ENCODE results near the gene KDM1B. TPM values are rescaled to one million over a fixed set of nuclear protein-coding genes. Genes with fewer than 3 reads are reported as not detected.

The KDM1B gene
- total and polyA plus RNA-seq, 2 of the 8 experiments (the other 6 are each of a cell fraction or from before 2014, with no cell fraction given) = 3.7 to 7.5 TPM

DNA sequence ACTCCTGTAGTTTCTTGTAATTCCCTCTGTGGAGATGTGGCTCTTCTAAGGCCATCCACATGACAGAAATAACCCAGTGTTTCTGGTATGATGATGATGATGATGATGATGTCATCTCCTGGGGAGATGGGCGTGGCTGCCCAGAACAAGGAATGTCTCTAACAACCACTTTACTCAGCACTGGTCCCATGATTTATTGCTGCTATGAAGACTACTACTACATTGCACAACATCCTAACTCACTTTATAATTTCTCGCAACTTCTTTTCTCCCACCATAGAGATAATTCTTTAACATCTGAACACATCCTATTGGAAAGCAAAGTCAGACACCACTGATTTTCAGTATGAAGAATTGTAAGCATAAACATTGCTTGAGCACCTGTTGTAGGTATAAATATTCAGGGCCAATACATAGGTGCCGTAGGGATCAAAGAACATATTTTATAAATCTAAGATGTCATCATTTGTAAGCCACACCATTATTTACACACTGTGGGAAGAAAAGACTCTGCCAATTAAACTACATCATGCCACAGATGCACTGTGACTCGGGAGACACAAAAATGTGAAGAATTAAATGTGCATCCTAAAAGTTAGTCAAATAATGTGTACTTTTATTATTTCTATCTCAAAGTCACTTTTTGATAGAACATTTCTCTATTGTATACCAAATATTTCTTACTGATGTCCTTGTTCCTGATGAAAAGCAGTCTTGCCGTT, 6.8 kb upstream of the KDM1B start:
- Histone ChIP-seq H2BK12ac (ENCODE audit: low read depth, low read length) (no peak overlapping the region), H3K23me2 (ENCODE audit: low read depth, low read length) (no peaks in the 10 kb centered on the region), H3K4ac (replicated peaks; ENCODE audit: insufficient read length, low read depth, low read length) (no peak overlapping the region), H3K4me2 (ENCODE audit: insufficient read depth in 1 of 2, low read depth in 2 of 2, low read length in 2 of 2) (no peak overlapping the region), H4K91ac (replicated peaks; ENCODE audit: insufficient read length, low read length) (no peak overlapping the region), H2BK15ac (ENCODE audit: low read length) (no peak overlapping the region), H2BK120ac (replicated peaks; ENCODE audit: low read depth, low read length) (no peak overlapping the region), H3K9ac (replicated peaks in 1 of 4; ENCODE audit: extremely low read depth in 1 of 4, low read depth in 3 of 4, low read length in 3 of 4) (no peak overlapping the region), H3K27ac (ENCODE audit: low read depth, low read length) (no peak overlapping the region), H3K36me3 (ENCODE audit: control insufficient read depth in 2 of 4, insufficient read depth in 4 of 4, low read length in 3 of 4) (peaks cover 0 to 12% (median 0%) of the 10 kb centered on the region in 4 experiments; a peak in 4 of 8 replicates), H3K56ac (replicated peaks; ENCODE audit: insufficient read length, low read depth, low read length) (no peak overlapping the region), H4K20me1 (replicated peaks in 1 of 2; ENCODE audit: control insufficient read depth in 1 of 2, insufficient read depth in 2 of 2, low read length in 2 of 2) (no peaks in the 10 kb centered on the region), H2AK5ac (ENCODE audit: low read depth, low read length) (no peak overlapping the region), H3K18ac (ENCODE audit: extremely low read depth, low read length) (no peak overlapping the region), H3K27me3 (replicated peaks in 1 of 4; ENCODE audit: control insufficient read depth in 3 of 4, extremely low read depth in 1 of 4, insufficient read depth in 3 of 4, low read length in 3 of 4) (no peaks in the 10 kb centered on the region), H3K79me1 (ENCODE audit: low read depth, low read length) (no peaks in the 10 kb centered on the region), H3K4me1 (replicated peaks in 1 of 4; ENCODE audit: control insufficient read depth in 3 of 4, insufficient read depth in 4 of 4, low read length in 3 of 4) (no peaks in the 10 kb centered on the region; a peak in 1 of 7 replicates), H2BK5ac (ENCODE audit: low read depth, low read length) (no peak overlapping the region), H2AFZ (ENCODE audit: low read length) (no peak overlapping the region), H3K23ac (ENCODE audit: insufficient read length) (no peak overlapping the region), H3K79me2 (ENCODE audit: control insufficient read depth in 1 of 2, insufficient read depth in 2 of 2, low read length in 2 of 2) (no peaks in the 10 kb centered on the region), H2BK20ac (ENCODE audit: low read length) (no peak overlapping the region), H3K14ac (ENCODE audit: insufficient read length) (no peak overlapping the region), H3K4me3 (ENCODE audit: extremely low read depth in 1 of 4, insufficient read depth in 2 of 4, low read depth in 3 of 4, low read length in 4 of 4) (no peak overlapping the region), H4K5ac (ENCODE audit: insufficient read length, low read depth, low read length) (no peak overlapping the region), H4K8ac (ENCODE audit: extremely low read depth, insufficient read depth, low read length) (no peak overlapping the region), H3K9me3 (ENCODE audit: insufficient read depth in 2 of 2, low read depth in 1 of 2, low read length in 1 of 2) (no peaks in the 10 kb centered on the region)
- WGBS, 2 experiments (ENCODE audit: extremely low coverage in 1 of 2, insufficient coverage in 1 of 2, insufficient read length in 1 of 2, insufficient replicate concordance in 2 of 2, low coverage in 1 of 2, low lambda C conversion rate in 2 of 2, missing lambda C conversion rate in 1 of 2) = 89 to 100% methylated on average over 1 to 5 of the region's 5 CpGs
- FAIRE-seq = no peak
- DNase-seq (ENCODE audit: low read depth in 1 of 2, low spot score in 2 of 2) = no peak
- ChIA-PET CTCF (ENCODE audit: partially characterized antibody) (no interaction called here), POLR2A (ENCODE audit: partially characterized antibody) (no interaction called here)
- no peak for TF ChIP-seq ATF2 (IDR thresholded peaks at IDR 0.05; ENCODE audit: low read length)
- no peak for TF ChIP-seq RFX5 (IDR thresholded peaks at IDR 0.05; ENCODE audit: borderline replicate concordance, low read depth, low read length)
- TF ChIP-seq SP4 (IDR thresholded peaks at IDR 0.05; ENCODE audit: low read length) = no peak
- TF ChIP-seq CTCF (IDR thresholded peaks at IDR 0.05; ENCODE audit: control extremely low read depth in 1 of 3, insufficient read depth in 1 of 3, low read depth in 1 of 3, low read length in 3 of 3) = no peak
- no peak for TF ChIP-seq RXRA (IDR thresholded peaks at IDR 0.05; ENCODE audit: insufficient read depth, low read depth, low read length)
- no peak for TF ChIP-seq JUN (IDR thresholded peaks at IDR 0.05; ENCODE audit: low read depth, low read length)
- TF ChIP-seq RNF2 (IDR thresholded peaks at IDR 0.05; ENCODE audit: borderline replicate concordance, low read depth, low read length, missing control alignments, poor library complexity, severe bottlenecking) = no peak
- no peak for TF ChIP-seq ASH2L (IDR thresholded peaks at IDR 0.05; ENCODE audit: low read length)
- TF ChIP-seq CREB1 (IDR thresholded peaks at IDR 0.05) = no peak
